ENCODE data around the gene DKKL1.

Gene DKKL1

GRCh38 chr19:49423985-49424303, 60.3 kb downstream of the DKKL1 start:
- TF ChIP-seq NFIC (IDR thresholded peaks at IDR 0.05) (no peak), CEBPB (IDR thresholded peaks at IDR 0.05) (no peak), TCF12 (IDR thresholded peaks at IDR 0.05; ENCODE audit: low read depth) (no peak), TAF1 (IDR thresholded peaks at IDR 0.05; ENCODE audit: low read depth) (no peak), EP300 (IDR thresholded peaks at IDR 0.05; ENCODE audit: borderline replicate concordance) (no peak), YY1 (IDR thresholded peaks at IDR 0.05; ENCODE audit: low read depth) (no peak), ZBTB7A (IDR thresholded peaks at IDR 0.05; ENCODE audit: low read depth) (no peak), TEAD4 (IDR thresholded peaks at IDR 0.05) (no peak), FOXM1 (IDR thresholded peaks at IDR 0.05; ENCODE audit: borderline replicate concordance, low read depth) (no peak)
- TF ChIP-seq, protein P1, sequence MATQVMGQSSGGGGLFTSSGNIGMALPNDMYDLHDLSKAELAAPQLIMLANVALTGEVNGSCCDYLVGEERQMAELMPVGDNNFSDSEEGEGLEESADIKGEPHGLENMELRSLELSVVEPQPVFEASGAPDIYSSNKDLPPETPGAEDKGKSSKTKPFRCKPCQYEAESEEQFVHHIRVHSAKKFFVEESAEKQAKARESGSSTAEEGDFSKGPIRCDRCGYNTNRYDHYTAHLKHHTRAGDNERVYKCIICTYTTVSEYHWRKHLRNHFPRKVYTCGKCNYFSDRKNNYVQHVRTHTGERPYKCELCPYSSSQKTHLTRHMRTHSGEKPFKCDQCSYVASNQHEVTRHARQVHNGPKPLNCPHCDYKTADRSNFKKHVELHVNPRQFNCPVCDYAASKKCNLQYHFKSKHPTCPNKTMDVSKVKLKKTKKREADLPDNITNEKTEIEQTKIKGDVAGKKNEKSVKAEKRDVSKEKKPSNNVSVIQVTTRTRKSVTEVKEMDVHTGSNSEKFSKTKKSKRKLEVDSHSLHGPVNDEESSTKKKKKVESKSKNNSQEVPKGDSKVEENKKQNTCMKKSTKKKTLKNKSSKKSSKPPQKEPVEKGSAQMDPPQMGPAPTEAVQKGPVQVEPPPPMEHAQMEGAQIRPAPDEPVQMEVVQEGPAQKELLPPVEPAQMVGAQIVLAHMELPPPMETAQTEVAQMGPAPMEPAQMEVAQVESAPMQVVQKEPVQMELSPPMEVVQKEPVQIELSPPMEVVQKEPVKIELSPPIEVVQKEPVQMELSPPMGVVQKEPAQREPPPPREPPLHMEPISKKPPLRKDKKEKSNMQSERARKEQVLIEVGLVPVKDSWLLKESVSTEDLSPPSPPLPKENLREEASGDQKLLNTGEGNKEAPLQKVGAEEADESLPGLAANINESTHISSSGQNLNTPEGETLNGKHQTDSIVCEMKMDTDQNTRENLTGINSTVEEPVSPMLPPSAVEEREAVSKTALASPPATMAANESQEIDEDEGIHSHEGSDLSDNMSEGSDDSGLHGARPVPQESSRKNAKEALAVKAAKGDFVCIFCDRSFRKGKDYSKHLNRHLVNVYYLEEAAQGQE (IDR thresholded peaks at IDR 0.05; ENCODE audit: low read depth), result no peak

All from Ishikawa (cell line).